HEK293 (cell line): ENCODE results near the gene KREMEN1.

Source experiments
- CTCF ChIA-PET: fragments of 350-600 bp; formaldehyde crosslinking; extraction: SDS; loops from one replicate; lab custom pipeline; 2021; ENCODE audit warnings: antibody characterized with exemption; lab: Yijun Ruan, JAX
- POLR2A ChIA-PET: fragments of 300-600 bp; formaldehyde crosslinking; extraction: SDS; loops from one replicate; lab custom pipeline; 2020; ENCODE audit warnings: antibody characterized with exemption, inconsistent platforms; lab: Yijun Ruan, JAX
- H3K27ac ChIP-seq: fragments of 200-500 bp; sonication (Bioruptor generic); 2 replicates; pipeline ENCODE4 v1.5.1; 2014; ENCODE audit warnings: low read depth, low read length, control low read depth, inconsistent platforms; ENCODE audit errors: extremely low read depth
- H3K36me3 ChIP-seq, 2 experiments: fragments of 200-500 bp in 1 of 2; sonication (Bioruptor generic) in 1 of 2; 1 replicate in 1 of 2; 2 replicates in 1 of 2; pipeline ENCODE4 v1.5.1; 2014 to 2017; ENCODE audit warnings: inconsistent platforms in 2 of 2, low read length in 2 of 2; ENCODE audit not compliant: control insufficient read depth in 2 of 2, insufficient read depth in 1 of 2
- H3K4me1 ChIP-seq: fragments of 200-500 bp; sonication (Bioruptor generic); 2 replicates; pipeline ENCODE4 v1.5.1; 2014; ENCODE audit warnings: mild to moderate bottlenecking, low read length, inconsistent platforms; ENCODE audit not compliant: control insufficient read depth, insufficient read depth
- H3K4me3 ChIP-seq: 2 replicates; pipeline ENCODE4 v1.5.1; 2011; ENCODE audit warnings: low read depth, mild to moderate bottlenecking, control low read depth, low read length, moderate library complexity
- H3K9me3 ChIP-seq: fragments of 200-500 bp; sonication (Bioruptor generic); 2 replicates; pipeline ENCODE4 v1.5.1; 2014; ENCODE audit warnings: low read depth, low read length, inconsistent platforms; ENCODE audit not compliant: control insufficient read depth, insufficient read depth
- KLF16 ChIP-seq: fragments of 450-650 bp; formaldehyde crosslinking; IDR thresholded peaks from 2 replicates; pipeline ENCODE4 v1.5.1; 2017; ENCODE audit warnings: missing biosample characterization, missing genetic modification characterization
- REPIN1 ChIP-seq: fragments of 450-650 bp; formaldehyde crosslinking; IDR thresholded peaks from 2 replicates; pipeline ENCODE4 v1.5.1; 2017; ENCODE audit warnings: missing biosample characterization, missing genetic modification characterization, low read depth
- ZNF132 ChIP-seq: fragments of 450-650 bp; formaldehyde crosslinking; IDR thresholded peaks from 2 replicates; pipeline ENCODE4 v1.5.1; 2017; ENCODE audit warnings: missing biosample characterization, missing genetic modification characterization, borderline replicate concordance
- ZNF19 ChIP-seq: fragments of 450-650 bp; formaldehyde crosslinking; IDR thresholded peaks from 2 replicates; pipeline ENCODE4; 2016; ENCODE audit warnings: missing biosample characterization, missing genetic modification characterization, low read depth
- ZNF274 ChIP-seq, 2 experiments: fragments of 200-500 bp in 1 of 2; fragments of 450-650 bp in 1 of 2; sonication (Bioruptor generic) in 1 of 2; formaldehyde crosslinking in 1 of 2; IDR thresholded peaks; 2 replicates each; pipeline versions ENCODE4 v1.5.1 to v1.6.1; 2014 to 2016; ENCODE audit warnings: borderline replicate concordance in 1 of 2, inconsistent platforms in 1 of 2, low read length in 1 of 2, missing biosample characterization in 1 of 2, missing genetic modification characterization in 1 of 2
- ZNF423 ChIP-seq: fragments of 450-650 bp; formaldehyde crosslinking; IDR thresholded peaks from 2 replicates; pipeline ENCODE4 v1.5.1; 2016; ENCODE audit warnings: missing biosample characterization, missing genetic modification characterization
- ZNF561 ChIP-seq: fragments of 450-650 bp; IDR thresholded peaks from 2 replicates; pipeline ENCODE4 v1.5.1; 2018; ENCODE audit warnings: missing biosample characterization, missing genetic modification characterization, borderline replicate concordance
- ZNF585B ChIP-seq: fragments of 450-650 bp; formaldehyde crosslinking; IDR thresholded peaks from 2 replicates; pipeline ENCODE4 v1.5.1; 2016; ENCODE audit warnings: missing biosample characterization, missing genetic modification characterization
- ZNF621 ChIP-seq: fragments of 450-650 bp; formaldehyde crosslinking; IDR thresholded peaks from 2 replicates; pipeline ENCODE4 v1.5.1; 2017; ENCODE audit warnings: missing biosample characterization, missing genetic modification characterization
- ZNF624 ChIP-seq: fragments of 450-650 bp; formaldehyde crosslinking; IDR thresholded peaks from 2 replicates; pipeline ENCODE4 v1.5.1; 2017; ENCODE audit warnings: missing biosample characterization, missing genetic modification characterization
- ZNF654 ChIP-seq: fragments of 450-650 bp; formaldehyde crosslinking; IDR thresholded peaks from 2 replicates; pipeline ENCODE4 v1.5.1; 2016; ENCODE audit warnings: low read depth, missing biosample characterization, missing genetic modification characterization
- ZNF658 ChIP-seq: fragments of 450-650 bp; formaldehyde crosslinking; IDR thresholded peaks from 2 replicates; pipeline ENCODE4; 2016; ENCODE audit warnings: missing biosample characterization, missing genetic modification characterization
- ZNF707 ChIP-seq: fragments of 450-650 bp; formaldehyde crosslinking; IDR thresholded peaks from 2 replicates; pipeline ENCODE4 v1.5.1; 2016; ENCODE audit warnings: missing biosample characterization, missing genetic modification characterization
- ZNF777 ChIP-seq: fragments of 450-650 bp; formaldehyde crosslinking; IDR thresholded peaks from 2 replicates; pipeline ENCODE4 v1.5.1; 2017; ENCODE audit warnings: missing biosample characterization, missing genetic modification characterization, borderline replicate concordance
- TF ChIP-seq, protein P1 (sequence below): fragments of 450-650 bp; formaldehyde crosslinking; IDR thresholded peaks from 2 replicates; pipeline ENCODE4 v1.5.1; 2016; ENCODE audit warnings: missing biosample characterization, missing genetic modification characterization
- TF ChIP-seq, protein P2 (sequence below): fragments of 450-650 bp; formaldehyde crosslinking; IDR thresholded peaks from 2 replicates; pipeline ENCODE4 v1.5.1; 2017; ENCODE audit warnings: missing biosample characterization, missing genetic modification characterization
- TF ChIP-seq, protein P3 (sequence below): fragments of 450-650 bp; formaldehyde crosslinking; conservative IDR thresholded peaks from 2 replicates; pipeline ENCODE4 v1.5.1; 2016; ENCODE audit warnings: low read depth, missing biosample characterization, missing genetic modification characterization
- TF ChIP-seq, protein P4 (sequence below): fragments of 450-650 bp; formaldehyde crosslinking; IDR thresholded peaks from 2 replicates; pipeline ENCODE4 v1.5.1; 2016; ENCODE audit warnings: missing biosample characterization, missing genetic modification characterization
- TF ChIP-seq, protein P5 (sequence below): fragments of 450-650 bp; IDR thresholded peaks from 2 replicates; pipeline ENCODE4 v1.5.1; 2018; ENCODE audit warnings: missing biosample characterization, missing genetic modification characterization

KREMEN1 gene

DNA sequence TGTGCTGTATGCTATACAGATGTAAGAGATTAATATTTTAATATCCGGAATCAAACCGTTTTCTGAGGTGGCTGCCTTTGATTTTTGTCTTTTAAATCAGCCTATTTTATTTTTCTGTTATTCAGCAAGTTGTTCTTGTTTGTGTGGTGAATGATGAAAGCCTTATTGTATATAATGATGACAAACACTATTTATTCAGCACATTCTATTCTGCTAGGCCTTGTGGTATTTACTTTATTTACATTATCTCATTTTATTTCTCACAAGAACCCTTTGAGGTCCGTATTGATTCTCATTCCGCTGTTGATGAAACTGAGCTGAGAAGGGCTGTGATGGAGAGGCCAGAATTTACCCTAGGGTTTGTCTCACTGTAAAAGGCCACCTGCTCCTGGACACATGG, 40.5 kb downstream of the KREMEN1 start (continued):
- no peak for TF ChIP-seq ZNF132 (tag by site-specific recombination)

DNA sequence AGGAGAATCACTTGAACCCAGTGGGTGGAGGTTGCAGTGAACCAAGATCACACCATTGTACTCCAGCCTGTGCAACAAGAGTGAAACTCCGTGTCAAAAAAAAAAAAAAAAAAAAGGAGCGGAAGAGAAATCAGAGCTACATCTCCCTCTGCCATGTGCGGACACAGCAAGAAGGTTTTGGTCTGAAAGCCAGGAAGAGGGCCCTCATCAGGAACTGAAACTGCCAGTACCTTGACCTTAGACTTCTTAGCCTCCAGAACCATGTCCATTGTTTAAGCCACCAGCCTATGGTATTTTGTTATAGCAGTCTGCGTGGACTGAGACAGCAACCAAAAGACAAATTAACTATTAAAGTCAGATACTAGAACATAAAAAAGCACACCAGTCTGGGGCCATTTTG, 41.6 kb downstream of the KREMEN1 start:
- TF ChIP-seq, protein P1, sequence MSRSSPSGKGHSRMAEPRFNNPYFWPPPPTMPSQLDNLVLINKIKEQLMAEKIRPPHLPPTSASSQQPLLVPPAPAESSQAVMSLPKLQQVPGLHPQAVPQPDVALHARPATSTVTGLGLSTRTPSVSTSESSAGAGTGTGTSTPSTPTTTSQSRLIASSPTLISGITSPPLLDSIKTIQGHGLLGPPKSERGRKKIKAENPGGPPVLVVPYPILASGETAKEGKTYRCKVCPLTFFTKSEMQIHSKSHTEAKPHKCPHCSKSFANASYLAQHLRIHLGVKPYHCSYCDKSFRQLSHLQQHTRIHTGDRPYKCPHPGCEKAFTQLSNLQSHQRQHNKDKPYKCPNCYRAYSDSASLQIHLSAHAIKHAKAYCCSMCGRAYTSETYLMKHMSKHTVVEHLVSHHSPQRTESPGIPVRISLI (tag by site-specific recombination), result no peak
- TF ChIP-seq, protein P2, sequence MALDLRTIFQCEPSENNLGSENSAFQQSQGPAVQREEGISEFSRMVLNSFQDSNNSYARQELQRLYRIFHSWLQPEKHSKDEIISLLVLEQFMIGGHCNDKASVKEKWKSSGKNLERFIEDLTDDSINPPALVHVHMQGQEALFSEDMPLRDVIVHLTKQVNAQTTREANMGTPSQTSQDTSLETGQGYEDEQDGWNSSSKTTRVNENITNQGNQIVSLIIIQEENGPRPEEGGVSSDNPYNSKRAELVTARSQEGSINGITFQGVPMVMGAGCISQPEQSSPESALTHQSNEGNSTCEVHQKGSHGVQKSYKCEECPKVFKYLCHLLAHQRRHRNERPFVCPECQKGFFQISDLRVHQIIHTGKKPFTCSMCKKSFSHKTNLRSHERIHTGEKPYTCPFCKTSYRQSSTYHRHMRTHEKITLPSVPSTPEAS (tag by site-specific recombination), result no peak
- TF ChIP-seq ZNF624 (no peak), ZNF707 (tag by site-specific recombination) (no peak), ZNF274 (IDR thresholded peaks at IDR 0.05; ENCODE audit: low read length) (no peak), ZNF274 (tag by site-specific recombination; IDR thresholded peaks at IDR 0.05; ENCODE audit: borderline replicate concordance) (no peak), KLF16 (tag by site-specific recombination) (no peak), ZNF132 (tag by site-specific recombination) (no peak)
- TF ChIP-seq, protein P3, sequence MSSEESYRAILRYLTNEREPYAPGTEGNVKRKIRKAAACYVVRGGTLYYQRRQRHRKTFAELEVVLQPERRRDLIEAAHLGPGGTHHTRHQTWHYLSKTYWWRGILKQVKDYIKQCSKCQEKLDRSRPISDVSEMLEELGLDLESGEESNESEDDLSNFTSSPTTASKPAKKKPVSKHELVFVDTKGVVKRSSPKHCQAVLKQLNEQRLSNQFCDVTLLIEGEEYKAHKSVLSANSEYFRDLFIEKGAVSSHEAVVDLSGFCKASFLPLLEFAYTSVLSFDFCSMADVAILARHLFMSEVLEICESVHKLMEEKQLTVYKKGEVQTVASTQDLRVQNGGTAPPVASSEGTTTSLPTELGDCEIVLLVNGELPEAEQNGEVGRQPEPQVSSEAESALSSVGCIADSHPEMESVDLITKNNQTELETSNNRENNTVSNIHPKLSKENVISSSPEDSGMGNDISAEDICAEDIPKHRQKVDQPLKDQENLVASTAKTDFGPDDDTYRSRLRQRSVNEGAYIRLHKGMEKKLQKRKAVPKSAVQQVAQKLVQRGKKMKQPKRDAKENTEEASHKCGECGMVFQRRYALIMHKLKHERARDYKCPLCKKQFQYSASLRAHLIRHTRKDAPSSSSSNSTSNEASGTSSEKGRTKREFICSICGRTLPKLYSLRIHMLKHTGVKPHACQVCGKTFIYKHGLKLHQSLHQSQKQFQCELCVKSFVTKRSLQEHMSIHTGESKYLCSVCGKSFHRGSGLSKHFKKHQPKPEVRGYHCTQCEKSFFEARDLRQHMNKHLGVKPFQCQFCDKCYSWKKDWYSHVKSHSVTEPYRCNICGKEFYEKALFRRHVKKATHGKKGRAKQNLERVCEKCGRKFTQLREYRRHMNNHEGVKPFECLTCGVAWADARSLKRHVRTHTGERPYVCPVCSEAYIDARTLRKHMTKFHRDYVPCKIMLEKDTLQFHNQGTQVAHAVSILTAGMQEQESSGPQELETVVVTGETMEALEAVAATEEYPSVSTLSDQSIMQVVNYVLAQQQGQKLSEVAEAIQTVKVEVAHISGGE (tag by site-specific recombination), result no peak
- TF ChIP-seq, protein P4, sequence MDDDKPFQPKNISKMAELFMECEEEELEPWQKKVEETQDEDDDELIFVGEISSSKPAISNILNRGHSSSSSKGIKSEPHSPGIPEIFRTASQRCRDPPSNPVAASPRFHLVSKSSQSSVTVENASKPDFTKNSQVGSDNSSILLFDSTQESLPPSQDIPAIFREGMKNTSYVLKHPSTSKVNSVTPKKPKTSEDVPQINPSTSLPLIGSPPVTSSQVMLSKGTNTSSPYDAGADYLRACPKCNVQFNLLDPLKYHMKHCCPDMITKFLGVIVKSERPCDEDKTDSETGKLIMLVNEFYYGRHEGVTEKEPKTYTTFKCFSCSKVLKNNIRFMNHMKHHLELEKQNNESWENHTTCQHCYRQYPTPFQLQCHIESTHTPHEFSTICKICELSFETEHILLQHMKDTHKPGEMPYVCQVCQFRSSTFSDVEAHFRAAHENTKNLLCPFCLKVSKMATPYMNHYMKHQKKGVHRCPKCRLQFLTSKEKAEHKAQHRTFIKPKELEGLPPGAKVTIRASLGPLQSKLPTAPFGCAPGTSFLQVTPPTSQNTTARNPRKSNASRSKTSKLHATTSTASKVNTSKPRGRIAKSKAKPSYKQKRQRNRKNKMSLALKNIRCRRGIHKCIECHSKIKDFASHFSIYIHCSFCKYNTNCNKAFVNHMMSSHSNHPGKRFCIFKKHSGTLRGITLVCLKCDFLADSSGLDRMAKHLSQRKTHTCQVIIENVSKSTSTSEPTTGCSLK (tag by site-specific recombination), result no peak
- no peak overlapping the region for H3K27ac ChIP-seq
- peaks cover 6% of the 10 kb centered on the region; the same call in 1 of the 2 replicates for H3K4me1 ChIP-seq
- H3K9me3 ChIP-seq, result no peaks in the 10 kb centered on the region
- no peak overlapping the region for H3K4me3 ChIP-seq
- H3K36me3 ChIP-seq, result peaks cover 0 to 5% of the 10 kb centered on the region in 2 experiments; a peak in 1 of 3 replicates
- ChIA-PET CTCF (interaction anchor here (2.0 kb wide), 1 partner anchor 40 kb away, joined by 7 read pairs; no protein-coding TSS in a partner anchor), POLR2A (no interaction called here)

DNA sequence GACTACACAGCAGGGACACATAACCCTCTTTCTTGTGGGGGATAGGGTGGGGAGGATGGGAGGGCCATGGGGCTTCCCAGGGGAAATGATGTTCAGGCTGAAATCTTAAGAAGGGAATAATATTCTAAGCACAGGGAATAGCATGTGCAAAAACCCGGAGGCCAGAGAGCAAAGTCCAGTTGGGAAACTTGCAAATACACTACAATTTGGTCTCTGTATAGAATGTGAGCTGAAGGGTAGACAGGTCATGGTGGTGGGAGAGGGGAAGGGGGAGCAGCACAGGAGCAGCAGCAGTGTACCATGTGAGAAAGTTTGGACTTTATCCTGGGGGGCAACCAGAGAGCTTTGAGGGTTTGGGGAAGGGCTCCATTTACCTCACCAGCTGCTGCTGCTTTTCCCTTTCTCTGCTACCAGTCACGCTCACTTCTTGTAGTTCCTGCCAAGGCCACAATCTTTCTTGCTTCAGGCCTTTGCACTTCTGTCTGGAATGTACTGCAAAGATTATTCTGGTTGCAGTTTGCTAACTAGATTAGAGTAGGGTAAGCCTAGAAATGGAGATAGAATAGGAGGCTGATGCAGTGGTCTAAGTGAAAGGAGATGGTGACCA, 43.0 kb downstream of the KREMEN1 start:
- CTCF ChIA-PET, result no interaction called here
- Histone ChIP-seq H3K4me1 (no peaks in the 10 kb centered on the region), H3K9me3 (no peaks in the 10 kb centered on the region), H3K4me3 (no peak overlapping the region), H3K27ac (no peak overlapping the region), H3K36me3 (peaks cover 0 to 5% of the 10 kb centered on the region in 2 experiments; a peak in 1 of 3 replicates)
- POLR2A ChIA-PET, result no interaction called here
- no peak for TF ChIP-seq ZNF624
- TF ChIP-seq REPIN1 (tag by site-specific recombination), result no peak
- TF ChIP-seq ZNF658 (tag by site-specific recombination), result no peak
- no peak for TF ChIP-seq ZNF621 (tag by site-specific recombination)
- TF ChIP-seq ZNF561 (tag by site-specific recombination), result no peak
- TF ChIP-seq, protein P5, sequence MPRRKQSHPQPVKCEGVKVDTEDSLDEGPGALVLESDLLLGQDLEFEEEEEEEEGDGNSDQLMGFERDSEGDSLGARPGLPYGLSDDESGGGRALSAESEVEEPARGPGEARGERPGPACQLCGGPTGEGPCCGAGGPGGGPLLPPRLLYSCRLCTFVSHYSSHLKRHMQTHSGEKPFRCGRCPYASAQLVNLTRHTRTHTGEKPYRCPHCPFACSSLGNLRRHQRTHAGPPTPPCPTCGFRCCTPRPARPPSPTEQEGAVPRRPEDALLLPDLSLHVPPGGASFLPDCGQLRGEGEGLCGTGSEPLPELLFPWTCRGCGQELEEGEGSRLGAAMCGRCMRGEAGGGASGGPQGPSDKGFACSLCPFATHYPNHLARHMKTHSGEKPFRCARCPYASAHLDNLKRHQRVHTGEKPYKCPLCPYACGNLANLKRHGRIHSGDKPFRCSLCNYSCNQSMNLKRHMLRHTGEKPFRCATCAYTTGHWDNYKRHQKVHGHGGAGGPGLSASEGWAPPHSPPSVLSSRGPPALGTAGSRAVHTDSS (tag by site-specific recombination), result no peak
- TF ChIP-seq ZNF654 (tag by site-specific recombination), result no peak
- TF ChIP-seq ZNF19, result no peak
- no peak for TF ChIP-seq ZNF777
- TF ChIP-seq ZNF585B (tag by site-specific recombination), result no peak
- no peak for TF ChIP-seq ZNF423 (tag by site-specific recombination)
